Ascending aorta (tissue), 2 donors: ENCODE data around the gene GJB3. TPM values are rescaled to one million over a fixed set of nuclear protein-coding genes. Genes with fewer than 3 reads are reported as not detected.

ENCODE experiments used
- DNase-seq, 2 donors: peaks; one replicate each; pipeline ENCODE4 v3.0.0-alpha.2; 2019; ENCODE audit warnings: low spot score in 2 of 2
- H3K27ac ChIP-seq, 2 donors: fragments of 200-600 bp; sonication (generic); one replicate each; pipeline ENCODE4 v1.5.1; 2016 to 2017; ENCODE audit warnings: mild to moderate bottlenecking in 1 of 2
- H3K27me3 ChIP-seq: fragments of 200-600 bp; sonication (generic); one replicate; pipeline ENCODE4 v1.5.1; 2017
- H3K36me3 ChIP-seq, 2 donors: fragments of 200-600 bp; sonication (generic); one replicate each; pipeline ENCODE4 v1.5.1; 2016
- H3K4me1 ChIP-seq, 2 donors: fragments of 200-600 bp; sonication (generic); one replicate each; pipeline ENCODE4 v1.5.1; 2016 to 2017; ENCODE audit warnings: mild to moderate bottlenecking in 1 of 2
- H3K4me3 ChIP-seq, 2 donors: fragments of 200-600 bp; sonication (generic); one replicate each; pipeline ENCODE4 v1.5.1; 2016 to 2017; ENCODE audit warnings: mild to moderate bottlenecking in 1 of 2
- H3K9me3 ChIP-seq, 2 donors: fragments of 200-600 bp; sonication (generic); one replicate each; pipeline ENCODE4 v1.5.1; 2016
- intact Hi-C: fragments of 100-400 bp; cut with DNase I; formaldehyde crosslinking; loops from one replicate; pipeline ENCODE4 v1.15.1; 2023
- total RNA-seq: library from RNA; depleted of rRNA; stranded (reverse); fragments of >200 nt; gene quantifications from one replicate; pipeline ENCODE4 v1.1.0, GENCODE V29; 2016
- TF ChIP-seq, protein P1 (sequence below), 3 experiments: fragments of 200-600 bp in 2 of 3; fragments of 450-650 bp in 1 of 3; sonication (generic) in 2 of 3; IDR thresholded peaks; one replicate each; pipeline ENCODE4 v1.5.1; 2016 to 2019; ENCODE audit warnings: antibody characterized with exemption in 3 of 3, mild to moderate bottlenecking in 1 of 3, moderate library complexity in 1 of 3

Gene GJB3
- total RNA-seq, 1 donor from 2014 or later = not detected

GRCh38 chr1:34746785-34747637, 34.0 kb upstream of the GJB3 start:
- H3K27ac ChIP-seq = no peak overlapping the region
- no peak for DNase-seq
- H3K9me3 ChIP-seq = no peaks in the 10 kb centered on the region
- TF ChIP-seq, protein P1, sequence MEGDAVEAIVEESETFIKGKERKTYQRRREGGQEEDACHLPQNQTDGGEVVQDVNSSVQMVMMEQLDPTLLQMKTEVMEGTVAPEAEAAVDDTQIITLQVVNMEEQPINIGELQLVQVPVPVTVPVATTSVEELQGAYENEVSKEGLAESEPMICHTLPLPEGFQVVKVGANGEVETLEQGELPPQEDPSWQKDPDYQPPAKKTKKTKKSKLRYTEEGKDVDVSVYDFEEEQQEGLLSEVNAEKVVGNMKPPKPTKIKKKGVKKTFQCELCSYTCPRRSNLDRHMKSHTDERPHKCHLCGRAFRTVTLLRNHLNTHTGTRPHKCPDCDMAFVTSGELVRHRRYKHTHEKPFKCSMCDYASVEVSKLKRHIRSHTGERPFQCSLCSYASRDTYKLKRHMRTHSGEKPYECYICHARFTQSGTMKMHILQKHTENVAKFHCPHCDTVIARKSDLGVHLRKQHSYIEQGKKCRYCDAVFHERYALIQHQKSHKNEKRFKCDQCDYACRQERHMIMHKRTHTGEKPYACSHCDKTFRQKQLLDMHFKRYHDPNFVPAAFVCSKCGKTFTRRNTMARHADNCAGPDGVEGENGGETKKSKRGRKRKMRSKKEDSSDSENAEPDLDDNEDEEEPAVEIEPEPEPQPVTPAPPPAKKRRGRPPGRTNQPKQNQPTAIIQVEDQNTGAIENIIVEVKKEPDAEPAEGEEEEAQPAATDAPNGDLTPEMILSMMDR (IDR thresholded peaks at IDR 0.05) = no peak
- H3K4me3 ChIP-seq = no peak overlapping the region
- H3K27me3 ChIP-seq = no peaks in the 10 kb centered on the region
- H3K4me1 ChIP-seq = no peaks in the 10 kb centered on the region
- intact Hi-C loops = no loop called here
- no peaks in the 10 kb centered on the region for H3K36me3 ChIP-seq

DNA sequence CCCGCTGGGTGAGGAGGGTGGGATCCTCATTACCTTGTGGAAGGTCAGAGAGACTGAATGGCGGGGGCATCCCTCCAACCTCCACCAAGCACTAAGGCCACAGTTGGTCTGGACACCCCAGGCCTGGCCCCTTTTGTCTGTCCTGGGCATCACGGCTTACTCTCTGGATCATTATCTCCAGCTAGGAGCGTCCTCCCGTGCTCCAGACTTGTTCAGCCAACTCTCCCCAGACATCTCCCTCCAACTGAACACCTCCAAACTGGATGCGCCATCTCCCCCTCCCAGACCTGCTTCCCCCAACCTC, 33.4 kb upstream of the GJB3 start:
- Histone ChIP-seq H3K9me3 (no peaks in the 10 kb centered on the region), H3K4me1 (no peaks in the 10 kb centered on the region), H3K4me3 (no peak overlapping the region), H3K36me3 (no peaks in the 10 kb centered on the region), H3K27ac (no peak overlapping the region), H3K27me3 (no peaks in the 10 kb centered on the region)
- no peak for DNase-seq
- TF ChIP-seq, protein P1 (IDR thresholded peaks at IDR 0.05) = no peak
- intact Hi-C loops = no loop called here

- no peak overlapping the region for H3K27ac ChIP-seq
- no peaks in the 10 kb centered on the region for H3K36me3 ChIP-seq
- DNase-seq = no peak
- no peaks in the 10 kb centered on the region for H3K9me3 ChIP-seq
- TF ChIP-seq, protein P1 (IDR thresholded peaks at IDR 0.05) = no peak
- no peaks in the 10 kb centered on the region for H3K27me3 ChIP-seq
- intact Hi-C loops = no loop called here
- H3K4me3 ChIP-seq = no peak overlapping the region
- no peaks in the 10 kb centered on the region for H3K4me1 ChIP-seq
These were observed 31.0 kb upstream of the GJB3 start for GRCh38 chr1:34749992-34750391.

GRCh38 chr1:34750610-34751009, 30.4 kb upstream of the GJB3 start:
- Histone ChIP-seq H3K36me3 (no peaks in the 10 kb centered on the region), H3K4me1 (no peaks in the 10 kb centered on the region), H3K9me3 (no peaks in the 10 kb centered on the region), H3K27ac (no peak overlapping the region), H3K27me3 (no peaks in the 10 kb centered on the region), H3K4me3 (no peak overlapping the region)
- intact Hi-C loops = no loop called here
- TF ChIP-seq, protein P1 (IDR thresholded peaks at IDR 0.05) = no peak
- no peak for DNase-seq

DNA sequence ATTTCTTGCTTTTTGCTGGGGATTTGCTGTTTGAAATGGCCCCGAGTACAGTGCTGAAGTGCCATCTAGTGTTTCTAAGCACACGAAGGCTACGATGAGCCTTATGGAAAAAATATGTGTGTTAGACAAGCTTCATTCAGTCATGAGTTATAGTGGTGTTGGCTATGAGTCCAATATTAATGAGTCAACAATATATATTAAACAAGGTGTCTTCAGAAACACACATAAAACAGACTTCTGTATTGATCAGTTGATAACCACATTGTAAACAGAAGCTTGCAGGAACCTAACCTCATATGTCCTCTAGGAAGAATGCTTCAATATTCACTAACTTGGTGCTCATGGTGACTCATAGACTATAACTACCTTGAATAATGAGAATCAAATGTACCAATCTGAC, 27.9 kb upstream of the GJB3 start:
- Histone ChIP-seq H3K4me3 (no peak overlapping the region), H3K9me3 (no peaks in the 10 kb centered on the region), H3K27ac (no peak overlapping the region), H3K4me1 (no peaks in the 10 kb centered on the region), H3K36me3 (no peaks in the 10 kb centered on the region), H3K27me3 (no peaks in the 10 kb centered on the region)
- TF ChIP-seq, protein P1 (IDR thresholded peaks at IDR 0.05) = no peak
- intact Hi-C loops = no loop called here
- no peak for DNase-seq
